Embryonic facial prominence (tissue), 1 donor: ENCODE results near the gene OR14I1.
"Not testable (repeated sequence)": the region's sequence is repeated elsewhere in the genome, so short reads cannot be mapped to it uniquely, and the experiment has no call there.

ENCODE experiments used
- DNase-seq: peaks from one replicate; pipeline ENCODE4 v3.0.0-alpha.2; 2016; ENCODE audit errors: extremely low spot score

OR14I1 gene

GRCh38 chr1:248688527-248689298 lies 13.9 kb downstream of the OR14I1 start:
- DNase-seq, result no peak

DNA sequence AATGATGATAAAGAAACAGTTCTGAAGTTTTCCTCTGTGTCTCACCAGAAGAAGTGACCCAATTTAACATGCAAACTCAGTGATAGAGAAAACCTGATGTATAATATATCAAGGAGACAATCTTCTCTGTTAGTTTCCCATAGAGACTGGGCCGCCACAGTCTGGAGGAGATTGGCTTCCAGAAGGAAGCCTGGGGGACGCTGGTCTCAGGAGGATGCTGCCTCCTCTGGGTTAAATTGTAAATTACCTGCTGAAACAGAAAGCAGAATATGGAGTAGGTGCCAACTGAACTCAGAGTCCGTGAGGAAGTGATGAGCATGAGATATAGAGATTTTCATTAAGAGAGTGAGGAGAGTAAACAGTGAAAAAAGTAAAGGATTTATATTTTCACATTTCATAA lies 15.8 kb downstream of the OR14I1 start:
- DNase-seq, result no peak

GRCh38 chr1:248681651-248682050 lies 20.9 kb downstream of the OR14I1 start:
- no peak for DNase-seq

- no peak for DNase-seq
Observed at GRCh38 chr1:248670003-248670402, 32.6 kb downstream of the OR14I1 start.

- DNase-seq, result not testable (repeated sequence)
Observed at GRCh38 chr1:248663453-248664328, 38.9 kb downstream of the OR14I1 start.

- not testable (repeated sequence) for DNase-seq
Observed at GRCh38 chr1:248656797-248657196, 45.8 kb downstream of the OR14I1 start.

DNA sequence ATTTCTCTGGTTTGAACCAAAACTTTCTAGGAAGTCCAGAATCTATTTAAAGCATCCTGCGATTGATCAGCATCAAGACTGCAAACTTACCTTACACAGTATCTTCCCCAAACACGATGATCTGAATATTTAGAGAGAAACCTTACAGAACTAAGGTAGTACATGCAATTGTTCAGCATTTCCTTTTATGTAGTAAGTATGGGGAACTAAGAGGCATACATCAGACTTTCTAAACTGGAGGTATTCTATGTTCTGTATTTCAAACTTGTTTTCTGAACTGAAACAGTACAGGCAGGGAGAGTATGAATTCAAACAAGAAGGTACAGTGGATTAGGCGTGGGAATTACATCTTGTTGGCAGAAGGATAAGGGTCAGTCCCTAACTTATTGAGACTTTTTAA lies 47.2 kb downstream of the OR14I1 start, which contains the start of gene OR2T27:
Gene OR2T27, minus strand, starts transcription at position 175 of the 400 bp plus-strand sequence. CDS start 4,644 bp downstream, outside the sequence.
- not testable (repeated sequence) for DNase-seq
